Breast epithelium (tissue), 4 donors: ENCODE data around the gene FAHD2B. TPM values are rescaled to one million over a fixed set of nuclear protein-coding genes. Genes with fewer than 3 reads are reported as not detected.
"Not testable (repeated sequence)": the region's sequence is repeated elsewhere in the genome, so short reads cannot be mapped to it uniquely, and the experiment has no call there.

Experiments
- DNase-seq, 2 donors: peaks; one replicate each; pipeline ENCODE4 v3.0.0-alpha.2; 2019; ENCODE audit warnings: low spot score in 2 of 2
- H3K27ac ChIP-seq, 2 donors: fragments of 200-600 bp; sonication (generic) in 1 of 2; one replicate each; pipeline ENCODE4 v1.5.1; 2016 to 2019; ENCODE audit warnings: mild to moderate bottlenecking in 1 of 2
- H3K27me3 ChIP-seq, 2 donors: fragments of 200-600 bp; sonication (generic) in 1 of 2; one replicate each; pipeline versions ENCODE4 v1.5.1 to v1.6.0; 2017 to 2019; ENCODE audit warnings: control low read depth in 1 of 2, mild to moderate bottlenecking in 1 of 2
- H3K36me3 ChIP-seq: fragments of 200-600 bp; one replicate; pipeline ENCODE4 v1.5.1; 2019
- H3K4me1 ChIP-seq, 2 donors: fragments of 200-600 bp; sonication (generic); one replicate each; pipeline ENCODE4 v1.5.1; 2016 to 2019; ENCODE audit warnings: control low read depth in 1 of 2
- H3K4me3 ChIP-seq, 3 donors: fragments of 200-600 bp; sonication (generic); 1 replicate in 2 of 3; 2 replicates in 1 of 3; pipeline ENCODE4 v1.5.1; 2016 to 2019; ENCODE audit warnings: mild to moderate bottlenecking in 3 of 3, moderate library complexity in 2 of 3
- H3K9me3 ChIP-seq, 2 donors: fragments of 200-600 bp; sonication (generic) in 1 of 2; one replicate each; pipeline ENCODE4 v1.5.1; 2016 to 2019; ENCODE audit warnings: control low read depth in 1 of 2
- POLR2A ChIP-seq: fragments of 450-650 bp; IDR thresholded peaks from one replicate; pipeline ENCODE4 v1.6.1; 2016; ENCODE audit warnings: antibody characterized with exemption, mild to moderate bottlenecking, moderate library complexity
- POLR2AphosphoS5 ChIP-seq, 3 donors: sonication (generic); formaldehyde crosslinking; IDR thresholded peaks; one replicate each; pipeline ENCODE4 v1.6.1; 2017; ENCODE audit warnings: antibody characterized with exemption in 3 of 3
- intact Hi-C: fragments of 100-400 bp; cut with DNase I; formaldehyde crosslinking; loops from one replicate; pipeline ENCODE4 v1.15.1; 2023; ENCODE audit warnings: low total_unique reads
- total RNA-seq, 3 donors: library from RNA; depleted of rRNA; stranded (reverse); fragments of >200 nt; gene quantifications; one replicate each; pipeline ENCODE4 v1.1.0, GENCODE V29; 2016

FAHD2B gene
- total RNA-seq, 3 donors from 2014 or later: 14.0 to 17.7 (median 15.2) TPM

- H3K27ac ChIP-seq: peak overlapping the region in 1 of 2 donors; percentile 89
- H3K4me1 ChIP-seq: no peaks in the 10 kb centered on the region
Measured at GRCh38 chr2:97095661-97096060, 979 bp upstream of the FAHD2B start.

GRCh38 chr2:97093983-97094771 lies 505 bp downstream of the FAHD2B start:
- intact Hi-C loops, H3K27me3 ChIP-seq, H3K9me3 ChIP-seq, H3K36me3 ChIP-seq, DNase-seq, H3K4me1 ChIP-seq: not testable (repeated sequence)
- Histone ChIP-seq H3K27ac (peak overlapping the region in 1 of 2 donors; percentile 89), H3K4me3 (peak overlapping the region in 2 of 3 donors; percentile 48 to 65)

More at GRCh38 chr2:97095661-97096060, 979 bp upstream of the FAHD2B start:
- Histone ChIP-seq H3K4me3 (peak overlapping the region in 1 of 3 donors; percentile 65), H3K9me3 (no peaks in the 10 kb centered on the region), H3K27me3 (no peaks in the 10 kb centered on the region), H3K36me3 (no peaks in the 10 kb centered on the region)
- TF ChIP-seq POLR2AphosphoS5 (IDR thresholded peaks at IDR 0.05): no peak
- no peak for TF ChIP-seq POLR2A
- DNase-seq: no peak
- intact Hi-C loops: no loop called here

- intact Hi-C loops, H3K9me3 ChIP-seq, H3K4me3 ChIP-seq, H3K4me1 ChIP-seq, H3K36me3 ChIP-seq, H3K27ac ChIP-seq, DNase-seq, H3K27me3 ChIP-seq: not testable (repeated sequence)
Measured at GRCh38 chr2:97092946-97093345, 1.7 kb downstream of the FAHD2B start.

- DNase-seq, H3K27me3 ChIP-seq, H3K4me1 ChIP-seq, H3K36me3 ChIP-seq, intact Hi-C loops, H3K27ac ChIP-seq, H3K4me3 ChIP-seq, H3K9me3 ChIP-seq: not testable (repeated sequence)
Measured at GRCh38 chr2:97088706-97089105, 6.0 kb downstream of the FAHD2B start.

GRCh38 chr2:97085093-97085492 lies 9.6 kb downstream of the FAHD2B start:
- H3K27ac ChIP-seq, H3K4me1 ChIP-seq, intact Hi-C loops, H3K36me3 ChIP-seq, H3K27me3 ChIP-seq, H3K4me3 ChIP-seq, DNase-seq, H3K9me3 ChIP-seq: not testable (repeated sequence)

- DNase-seq, intact Hi-C loops, H3K36me3 ChIP-seq, H3K27ac ChIP-seq, H3K4me3 ChIP-seq, H3K9me3 ChIP-seq, H3K4me1 ChIP-seq, H3K27me3 ChIP-seq: not testable (repeated sequence)
Measured at GRCh38 chr2:97083516-97083915, 11.2 kb downstream of the FAHD2B start.

GRCh38 chr2:97082206-97082605 lies 12.5 kb downstream of the FAHD2B start:
- H3K9me3 ChIP-seq, intact Hi-C loops, H3K27ac ChIP-seq, DNase-seq, H3K4me3 ChIP-seq, H3K27me3 ChIP-seq, H3K36me3 ChIP-seq, H3K4me1 ChIP-seq: not testable (repeated sequence)

- H3K9me3 ChIP-seq, H3K36me3 ChIP-seq, H3K27ac ChIP-seq, H3K4me3 ChIP-seq, H3K4me1 ChIP-seq, H3K27me3 ChIP-seq, DNase-seq, intact Hi-C loops: not testable (repeated sequence)
Measured at GRCh38 chr2:97080855-97081254, 13.8 kb downstream of the FAHD2B start.

- H3K9me3 ChIP-seq, H3K36me3 ChIP-seq, DNase-seq, H3K27ac ChIP-seq, H3K27me3 ChIP-seq, H3K4me1 ChIP-seq, H3K4me3 ChIP-seq, intact Hi-C loops: not testable (repeated sequence)
Measured at GRCh38 chr2:97077213-97077612, 17.5 kb downstream of the FAHD2B start.

GRCh38 chr2:97070915-97071314 lies 23.8 kb downstream of the FAHD2B start:
- DNase-seq, H3K4me1 ChIP-seq, intact Hi-C loops, H3K27me3 ChIP-seq, H3K4me3 ChIP-seq, H3K9me3 ChIP-seq, H3K36me3 ChIP-seq, H3K27ac ChIP-seq: not testable (repeated sequence)

- H3K4me3 ChIP-seq, H3K4me1 ChIP-seq, H3K36me3 ChIP-seq, intact Hi-C loops, DNase-seq, H3K27me3 ChIP-seq, H3K9me3 ChIP-seq, H3K27ac ChIP-seq: not testable (repeated sequence)
Measured at GRCh38 chr2:97068722-97069121, 26.0 kb downstream of the FAHD2B start.
